Heart left ventricle (tissue), 13 donors: ENCODE measurements around the gene RGL3.

Experiments used
- CTCF ChIP-seq, 12 donors: fragments of 200-600 bp; sonication (generic) in 4 of 12; IDR thresholded peaks; one replicate each; pipeline versions ENCODE4 v1.5.0 to v1.8.0; 2018 to 2022; ENCODE audit warnings: antibody characterized with exemption in 12 of 12, mild to moderate bottlenecking in 5 of 12
- POLR2A ChIP-seq, 2 donors: fragments of 450-650 bp; IDR thresholded peaks; one replicate each; pipeline ENCODE4 v1.6.1; 2017; ENCODE audit warnings: antibody characterized with exemption in 2 of 2, mild to moderate bottlenecking in 2 of 2, moderate library complexity in 2 of 2
- donor health status: ischemic (EF 13 %, LVEDD 7.1; RV severe dilation, severe dysfunction).
- donor health status: DM: no; HTN: yes; CAD: no.
- donor health status: DM: no; HTN: no; CAD: no.
- donor health status: ischemic (EF 25% LVEDD 6.9; RV normal size, moderate dysfunction).
- donor health status: ischemic (EF 25% LVEDD 5.7; RV mildly dilated, moderate dysfunction).
- donor health status: ischemic (EF 35%, LVEDD 5.7; RV mildly dilated, moderate dysfunction).
- donor health status: nonischemic (EF 11% LVEDD 7.7; RV severe dilation, severe dysfunction).
- donor health status: DM: yes; HTN: yes; CAD: no.
- donor health status: PGD.
- donor health status: ischemic (EF 29% LVEDD 5.4; RV normal size, mild dysfunction).
- donor health status: nonischemic (EF 23%, LVEDD 6.1; RV moderate dilation, normal function).

- TF ChIP-seq CTCF (IDR thresholded peaks at IDR 0.05) (no peak), POLR2A (IDR thresholded peaks at IDR 0.05) (no peak)
Measured at GRCh38 chr19:11356676-11357550, 62.2 kb downstream of the RGL3 start.
